ENCODE results near the gene TMEM17.
A peak's percentile ranks its signal among the peaks of the same experiment; 100 is the strongest.

The TMEM17 gene

GRCh38 chr2:62472312-62472711, 33.7 kb downstream of the TMEM17 start:
- TF ChIP-seq CTCF (conservative IDR thresholded peaks at IDR 0.05; ENCODE audit: low read length): no peak
- DNase-seq (ENCODE audit: low read depth): peak; percentile 76
- no peak overlapping the region for H3K4me3 ChIP-seq (ENCODE audit: low read length)

DNA sequence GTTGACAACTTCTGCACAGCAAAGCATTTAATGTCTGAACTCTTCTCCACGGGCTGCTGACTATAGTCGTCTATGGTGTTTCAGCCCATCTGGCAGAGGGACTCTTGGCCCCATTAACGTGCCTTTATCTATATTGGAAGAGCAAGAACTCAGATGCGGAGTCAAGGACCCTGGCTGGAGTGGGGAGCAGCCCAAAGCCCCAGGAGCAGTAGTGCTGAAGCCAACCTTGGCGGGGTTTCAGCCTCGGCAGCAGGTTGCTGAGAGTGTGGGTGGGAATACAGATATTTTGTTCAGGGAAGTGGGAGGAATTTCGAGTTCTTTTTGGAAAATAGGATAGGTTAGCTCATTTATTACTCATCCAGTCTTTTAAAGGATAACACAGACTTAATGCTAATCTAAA, 34.2 kb downstream of the TMEM17 start:
- no peak for TF ChIP-seq CTCF (conservative IDR thresholded peaks at IDR 0.05; ENCODE audit: low read length)
- no peak for DNase-seq (ENCODE audit: low read depth)
- H3K4me3 ChIP-seq (ENCODE audit: low read length): no peak overlapping the region

GRCh38 chr2:62471404-62471803, 34.6 kb downstream of the TMEM17 start:
- no peak for TF ChIP-seq CTCF (conservative IDR thresholded peaks at IDR 0.05; ENCODE audit: low read length)
- DNase-seq (ENCODE audit: low read depth): no peak
- no peak overlapping the region for H3K4me3 ChIP-seq (ENCODE audit: low read length)

- TF ChIP-seq CTCF (conservative IDR thresholded peaks at IDR 0.05; ENCODE audit: low read length): no peak
- no peak for DNase-seq (ENCODE audit: low read depth)
- H3K4me3 ChIP-seq (ENCODE audit: low read length): no peak overlapping the region
Observed at GRCh38 chr2:62469548-62469947, 36.4 kb downstream of the TMEM17 start.

- DNase-seq (ENCODE audit: low read depth): no peak
- no peak for TF ChIP-seq CTCF (conservative IDR thresholded peaks at IDR 0.05; ENCODE audit: low read length)
- no peak overlapping the region for H3K4me3 ChIP-seq (ENCODE audit: low read length)
Observed at GRCh38 chr2:62469114-62469513, 36.9 kb downstream of the TMEM17 start.

DNA sequence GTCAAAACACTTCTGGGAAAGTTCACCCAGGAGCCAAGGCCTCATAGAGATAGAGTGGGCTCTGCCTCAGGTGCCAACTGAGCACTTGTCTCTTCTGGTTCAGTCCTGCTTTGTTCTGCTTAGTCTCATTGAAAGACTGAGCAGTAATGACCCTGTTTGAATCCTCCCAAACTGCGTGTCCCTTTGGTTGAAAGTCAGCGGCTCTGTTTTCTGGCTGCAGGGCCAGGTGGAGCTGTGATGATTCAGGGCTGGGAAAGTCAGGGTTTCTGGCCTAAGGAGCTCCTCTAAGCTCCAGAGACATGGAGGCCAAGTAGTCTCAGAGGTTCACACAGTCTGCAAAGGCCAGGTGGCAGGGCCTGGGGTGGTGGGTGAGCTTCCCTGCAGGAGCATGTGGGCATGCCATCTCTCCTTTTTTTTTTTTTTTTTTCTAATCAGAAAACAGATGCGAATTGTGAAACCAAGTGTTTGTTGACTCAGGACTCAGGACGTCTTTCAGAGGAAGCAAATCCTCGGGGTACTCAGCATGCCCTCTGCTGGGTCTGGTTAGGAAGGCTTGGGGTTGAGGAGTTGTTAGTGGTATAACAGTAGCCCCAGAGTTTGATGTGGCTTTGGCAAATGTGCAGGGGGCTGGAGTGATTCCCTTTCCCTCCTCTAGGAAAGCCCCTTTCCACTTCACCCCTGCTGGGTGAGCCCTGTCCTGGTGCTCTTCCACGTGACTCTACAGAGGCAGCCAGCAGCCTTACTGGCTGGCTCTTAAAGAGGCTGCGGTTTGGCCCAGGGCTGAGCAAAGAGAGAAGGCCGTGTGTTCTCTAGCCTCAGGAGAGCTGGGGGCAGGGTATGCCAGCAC, 38.3 kb downstream of the TMEM17 start:
- peak; percentile 46 for TF ChIP-seq CTCF (conservative IDR thresholded peaks at IDR 0.05; ENCODE audit: low read length)
- peak; percentile 76 for DNase-seq (ENCODE audit: low read depth)
- H3K4me3 ChIP-seq (ENCODE audit: low read length): no peak overlapping the region

- DNase-seq (ENCODE audit: low read depth): no peak
- no peak for TF ChIP-seq CTCF (conservative IDR thresholded peaks at IDR 0.05; ENCODE audit: low read length)
- no peak overlapping the region for H3K4me3 ChIP-seq (ENCODE audit: low read length)
Observed at GRCh38 chr2:62467100-62467474, 38.9 kb downstream of the TMEM17 start.

Data from AG10803 (cell line).